Kidney capillary endothelial cell (primary cell): ENCODE measurements around the gene TPP1.

Experiments
- DNase-seq: peaks from one replicate; pipeline ENCODE4 v3.0.0-alpha.2; 2018; ENCODE audit warnings: low spot score

Gene TPP1

DNA sequence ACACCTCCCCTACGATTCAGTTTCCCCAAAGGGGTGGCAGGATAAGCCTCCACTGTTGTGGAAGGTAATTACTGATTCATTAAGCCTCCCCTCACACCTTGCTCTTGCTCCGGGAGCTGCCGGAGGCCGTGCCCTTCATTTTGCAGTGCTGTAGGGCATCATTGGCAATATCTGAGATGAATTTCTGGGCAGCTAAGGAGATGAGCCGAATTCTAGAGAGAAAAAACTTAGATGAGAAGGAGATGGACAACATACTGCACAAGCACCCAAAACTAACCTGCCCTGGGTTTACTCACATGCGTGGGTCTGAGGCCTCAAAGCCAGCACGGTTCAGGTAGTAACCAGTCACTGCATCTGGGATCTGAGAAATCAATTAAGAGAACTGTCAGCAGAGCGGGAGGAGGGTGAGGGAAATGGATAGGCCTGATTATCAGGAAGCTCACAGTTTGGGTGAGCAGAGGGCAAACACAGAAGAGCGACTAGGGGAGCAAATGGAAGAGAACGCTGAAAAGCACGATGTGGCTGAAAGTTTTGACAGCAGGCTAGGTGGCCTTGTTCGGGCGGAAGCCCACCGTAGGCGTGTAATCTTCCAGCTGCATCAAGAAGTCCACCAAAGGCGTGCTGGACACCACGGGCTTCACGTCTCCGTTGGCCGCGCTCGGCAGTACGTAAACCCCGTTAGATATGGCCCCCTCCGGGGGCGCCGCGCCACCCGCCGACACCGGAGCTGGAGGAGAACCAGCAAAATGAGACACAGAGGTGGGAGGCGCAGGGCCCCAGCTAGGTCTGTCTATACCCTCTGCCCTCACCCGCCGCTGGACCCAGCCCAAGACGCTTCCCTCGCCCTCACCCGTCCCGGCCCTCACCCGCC, 7.9 kb downstream of the TPP1 start:
- no peak for DNase-seq

DNA sequence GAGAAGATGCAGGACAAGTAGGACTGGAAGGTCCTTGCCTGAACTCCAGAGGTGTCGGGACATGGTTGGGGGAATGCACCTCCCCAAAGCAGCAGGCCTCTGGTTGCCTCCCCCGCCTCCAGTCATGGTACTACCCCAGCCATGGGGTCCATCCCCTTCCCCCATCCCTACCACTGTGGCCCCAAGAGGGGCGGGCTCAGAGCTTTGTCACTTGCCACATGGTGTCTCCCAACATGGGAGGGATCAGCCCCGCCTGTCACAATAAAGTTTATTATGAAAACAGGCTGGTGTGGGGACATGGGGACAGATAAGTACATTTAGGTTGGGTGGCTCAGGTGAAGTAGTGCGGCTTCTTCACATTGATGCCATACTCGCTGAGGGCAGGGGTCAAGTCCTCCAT, 8.6 kb downstream of the TPP1 start:
- DNase-seq: no peak

DNA sequence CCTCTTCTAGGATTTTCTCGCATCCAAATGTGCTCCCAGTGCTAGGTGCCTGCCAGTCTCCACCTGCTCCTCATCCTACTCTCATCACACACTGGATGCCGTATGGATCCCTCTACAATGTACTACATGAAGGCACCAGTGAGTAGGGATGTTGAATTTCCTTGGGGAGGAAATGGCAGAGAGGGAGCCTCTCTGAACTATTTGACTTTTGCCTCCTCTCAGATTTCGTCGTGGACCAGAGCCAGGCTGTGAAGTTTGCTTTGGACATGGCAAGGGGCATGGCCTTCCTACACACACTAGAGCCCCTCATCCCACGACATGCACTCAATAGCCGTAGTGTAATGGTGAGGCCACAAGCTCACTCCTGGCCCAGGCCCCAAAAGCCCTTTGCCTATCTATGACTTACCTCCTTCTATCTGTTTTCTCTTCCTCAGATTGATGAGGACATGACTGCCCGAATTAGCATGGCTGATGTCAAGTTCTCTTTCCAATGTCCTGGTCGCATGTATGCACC, 9.7 kb downstream of the TPP1 start:
- DNase-seq: no peak

DNA sequence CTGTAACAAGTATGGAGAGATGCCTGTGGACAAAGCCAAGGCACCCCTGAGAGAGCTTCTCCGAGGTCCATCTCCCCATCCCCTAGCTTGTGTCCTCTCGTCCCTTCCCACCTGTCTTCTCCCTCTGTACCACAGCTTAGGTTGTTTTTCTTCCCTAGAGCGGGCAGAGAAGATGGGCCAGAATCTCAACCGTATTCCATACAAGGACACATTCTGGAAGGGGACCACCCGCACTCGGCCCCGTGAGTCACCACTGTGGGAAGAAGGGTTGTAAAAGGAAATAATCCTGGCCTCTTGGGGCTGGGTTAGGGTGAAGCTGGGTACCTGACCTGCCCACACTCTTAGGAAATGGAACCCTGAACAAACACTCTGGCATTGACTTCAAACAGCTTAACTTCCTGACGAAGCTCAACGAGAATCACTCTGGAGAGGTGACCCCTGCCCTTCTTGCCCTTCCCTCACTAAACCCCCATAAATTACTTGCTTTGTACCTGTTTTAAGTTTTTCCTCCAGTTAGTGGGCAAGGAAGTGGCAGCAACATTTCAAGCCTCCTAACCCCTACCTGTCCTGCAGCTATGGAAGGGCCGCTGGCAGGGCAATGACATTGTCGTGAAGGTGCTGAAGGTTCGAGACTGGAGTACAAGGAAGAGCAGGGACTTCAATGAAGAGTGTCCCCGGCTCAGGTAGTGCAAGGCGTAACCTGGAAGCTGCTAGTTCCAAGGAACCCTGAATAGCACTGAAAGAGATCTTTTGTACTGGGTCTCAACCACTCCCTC, 10.3 kb downstream of the TPP1 start:
- DNase-seq: no peak

DNA sequence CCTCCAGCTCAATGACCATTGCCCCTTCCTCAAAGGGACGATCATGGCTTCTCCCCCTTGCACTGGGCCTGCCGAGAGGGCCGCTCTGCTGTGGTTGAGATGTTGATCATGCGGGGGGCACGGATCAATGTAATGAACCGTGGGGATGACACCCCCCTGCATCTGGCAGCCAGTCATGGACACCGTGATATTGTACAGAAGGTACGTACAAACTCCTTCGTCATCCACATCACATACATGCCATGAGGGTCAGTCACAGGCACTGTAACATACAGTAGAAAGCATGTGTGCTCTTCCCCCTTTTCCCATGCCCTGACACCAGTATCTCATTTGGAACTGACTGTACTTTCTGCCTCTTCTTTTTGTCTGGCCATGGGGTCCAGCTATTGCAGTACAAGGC, 11.2 kb downstream of the TPP1 start:
- no peak for DNase-seq

DNA sequence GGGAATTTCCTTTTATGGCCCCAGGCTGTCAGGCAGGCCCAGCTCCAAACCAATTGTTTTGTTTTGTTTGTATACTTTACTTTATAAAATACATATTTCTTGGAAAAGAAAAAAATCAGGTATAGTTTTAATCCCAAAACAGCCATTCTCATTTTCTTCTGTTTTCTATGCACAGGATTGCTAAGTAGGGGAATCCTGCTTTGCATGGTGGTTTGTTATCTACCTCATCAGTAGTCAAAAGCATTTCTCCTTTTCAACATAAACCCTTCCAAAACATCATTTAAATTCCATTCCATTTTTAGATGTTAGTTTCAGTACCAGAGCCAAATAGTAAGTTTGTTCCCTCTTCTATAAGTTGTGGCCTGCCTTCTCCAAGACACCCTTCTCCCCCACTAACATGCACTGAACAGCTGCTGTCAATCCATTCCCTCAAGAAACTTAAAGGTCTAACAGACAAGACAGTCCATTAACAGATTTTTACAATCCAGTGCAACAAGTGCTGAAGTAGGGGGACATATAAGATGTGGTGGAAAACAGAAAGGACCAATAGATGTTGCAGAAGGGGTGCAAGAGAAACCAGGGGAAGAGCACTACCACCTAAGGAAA, 11.9 kb downstream of the TPP1 start:
- no peak for DNase-seq

DNA sequence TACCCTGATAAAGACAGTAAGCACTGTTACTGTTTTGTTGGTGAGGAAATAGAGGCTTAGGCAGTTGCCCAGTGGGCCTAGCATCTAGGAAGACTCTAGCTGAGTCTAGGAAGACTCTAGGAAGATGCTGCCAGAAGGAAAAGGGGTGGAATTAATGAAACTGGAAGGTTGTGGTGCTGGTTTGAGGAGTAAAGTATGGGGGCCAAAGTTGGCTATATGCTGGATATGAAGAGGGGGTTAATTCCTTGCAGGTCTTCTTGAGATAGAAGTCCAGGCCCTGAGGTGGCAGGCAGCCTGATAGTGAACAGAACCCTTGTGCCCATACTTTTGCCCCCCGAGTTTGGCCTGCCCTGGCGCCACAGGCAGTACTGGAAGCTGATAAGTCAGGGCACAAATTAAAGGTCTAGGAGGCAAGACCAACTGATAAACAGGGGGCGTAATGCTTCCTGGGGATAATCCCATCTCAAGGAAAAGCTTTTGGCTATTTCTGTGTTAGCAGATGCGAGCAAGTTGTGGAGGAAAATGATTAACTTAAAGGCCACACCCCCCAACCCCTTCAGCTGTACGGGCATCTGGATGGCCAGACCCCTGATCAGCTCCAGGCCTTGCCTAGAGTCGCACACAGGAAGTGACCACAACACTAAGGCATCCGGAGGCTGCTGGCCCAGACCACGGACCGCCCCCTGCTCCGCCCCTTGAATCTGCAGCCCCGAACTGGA, 12.6 kb downstream of the TPP1 start:
- DNase-seq: peak; percentile 96

DNA sequence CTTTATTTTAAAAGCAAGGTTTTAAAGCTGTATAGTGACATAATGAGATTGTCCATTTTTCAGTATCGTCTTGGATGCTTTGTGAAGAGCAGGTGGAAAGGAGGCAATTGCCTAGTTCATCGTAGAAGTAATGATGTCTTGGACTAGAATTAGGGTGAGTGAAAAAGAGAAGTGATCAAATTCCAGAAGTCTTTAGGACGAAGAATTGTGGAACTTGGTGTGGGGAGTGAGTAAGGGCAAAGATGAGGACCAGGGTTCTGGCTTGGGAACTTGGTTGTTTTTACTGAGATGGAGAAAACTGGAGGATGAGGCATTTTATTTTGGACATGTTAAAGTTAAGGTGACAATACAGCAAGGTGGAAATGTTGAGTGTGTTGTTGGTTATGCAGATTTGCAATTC, 14.4 kb downstream of the TPP1 start:
- DNase-seq: no peak

DNA sequence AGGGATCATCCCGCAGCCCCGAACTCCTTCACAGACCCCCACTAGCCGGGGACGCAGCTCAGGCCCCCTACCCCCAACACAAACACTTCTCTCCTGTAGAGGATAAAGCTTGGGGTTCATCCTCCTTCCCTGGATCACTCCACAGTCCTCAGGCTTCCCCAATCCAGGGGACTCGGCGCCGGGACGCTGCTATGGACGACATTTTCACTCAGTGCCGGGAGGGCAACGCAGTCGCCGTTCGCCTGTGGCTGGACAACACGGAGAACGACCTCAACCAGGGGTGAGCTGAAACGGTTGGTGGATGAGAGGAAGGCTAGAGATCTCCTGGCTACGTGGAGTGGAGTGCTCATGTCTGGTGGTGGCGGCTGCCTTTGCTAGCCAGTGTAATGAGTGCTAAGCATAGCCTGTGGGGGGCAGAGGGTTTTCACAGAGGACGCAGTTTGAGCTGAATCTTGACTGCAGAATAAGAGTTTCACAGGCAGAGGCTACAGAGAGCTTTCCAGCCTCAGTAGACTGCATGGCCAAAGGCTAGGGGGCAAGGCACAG, 15.1 kb downstream of the TPP1 start:
- DNase-seq: no peak

DNA sequence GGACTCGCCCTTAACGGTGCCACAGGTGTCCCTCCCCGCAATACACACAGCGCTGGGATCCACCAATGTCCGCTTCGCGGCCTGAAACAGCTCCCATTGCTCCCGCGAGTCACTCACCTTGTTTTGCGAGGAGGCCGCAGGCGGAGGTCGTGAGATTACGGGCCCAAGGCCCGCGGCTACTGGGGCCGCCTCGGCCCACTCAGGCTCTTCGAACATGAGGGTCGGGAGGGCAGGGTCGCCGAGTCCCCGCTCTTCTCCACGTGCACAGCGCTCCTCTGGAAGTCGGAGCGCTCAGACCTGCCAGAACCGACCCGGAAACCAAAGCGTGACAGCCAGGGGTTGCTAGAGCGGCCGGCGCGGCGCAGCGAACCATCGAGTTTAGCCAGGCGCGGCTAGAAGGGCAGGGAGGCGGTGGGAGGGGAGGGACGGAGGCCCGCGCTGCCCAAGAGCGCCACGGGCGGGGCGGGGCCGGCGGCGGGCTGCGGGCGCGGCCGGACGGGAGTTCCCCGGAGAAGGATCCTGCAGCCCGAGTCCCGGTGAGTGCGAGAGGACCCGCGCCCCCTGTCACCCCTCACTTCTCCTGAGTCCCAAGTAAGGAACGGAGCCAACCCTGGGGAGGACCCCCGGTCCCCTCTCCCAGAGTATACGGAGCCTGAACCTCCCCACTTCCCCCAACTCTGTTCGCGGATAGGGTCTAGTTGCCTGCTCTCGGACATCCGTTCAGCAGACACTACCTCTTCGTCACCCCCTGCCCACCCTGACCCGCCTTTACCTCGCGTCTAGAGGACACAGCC, 15.7 kb downstream of the TPP1 start, which contains the start of the genes ILK and RRP8:
Gene ILK, plus strand, starts transcription at position 488 of the 794 bp plus-strand sequence. CDS start 498 bp downstream, outside the sequence.
Gene RRP8, minus strand, starts transcription at position 330 of the 794 bp plus-strand sequence. Its CDS starts 114 bp downstream, at position 216.
- peak; percentile 82 for DNase-seq

DNA sequence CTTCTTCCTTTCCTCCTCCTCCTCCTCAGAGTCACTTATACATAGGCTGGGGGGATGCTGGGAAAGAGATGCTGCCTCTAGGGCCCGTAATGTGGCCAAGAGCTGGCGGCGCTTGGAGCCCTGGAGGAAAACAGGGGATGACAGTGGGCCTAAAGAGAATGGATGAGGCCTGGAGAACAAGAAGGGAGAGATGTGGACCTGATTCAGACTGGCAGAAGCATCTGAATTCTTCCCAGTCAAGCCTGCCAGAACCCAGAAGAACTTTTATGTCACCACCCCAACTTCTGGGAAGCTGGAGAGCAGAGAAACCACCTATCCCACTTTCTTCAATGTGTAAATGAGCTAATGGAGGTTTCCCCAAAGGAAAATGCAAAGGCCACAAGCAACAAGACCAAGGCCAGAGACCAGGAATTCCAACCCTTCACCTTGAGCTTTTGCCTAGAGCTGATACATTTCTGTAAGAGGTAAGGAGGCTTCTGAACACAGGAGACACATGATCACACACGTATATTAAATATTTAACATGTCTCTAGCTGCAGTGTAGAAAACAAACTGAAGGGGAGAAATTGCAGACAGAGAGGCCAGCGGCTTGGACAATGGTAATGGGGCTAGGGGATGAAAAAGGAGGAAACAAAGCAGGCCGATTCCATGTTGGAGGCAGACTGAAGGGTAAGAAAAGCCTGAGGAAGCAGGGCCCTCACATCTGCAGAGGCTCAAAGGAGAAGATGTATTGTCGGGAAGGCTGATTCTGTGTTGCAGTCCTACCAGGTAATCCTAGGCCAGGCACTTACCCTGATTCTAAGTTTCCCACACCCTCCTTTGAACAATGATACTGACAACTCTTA, 16.9 kb downstream of the TPP1 start:
- DNase-seq: no peak

DNA sequence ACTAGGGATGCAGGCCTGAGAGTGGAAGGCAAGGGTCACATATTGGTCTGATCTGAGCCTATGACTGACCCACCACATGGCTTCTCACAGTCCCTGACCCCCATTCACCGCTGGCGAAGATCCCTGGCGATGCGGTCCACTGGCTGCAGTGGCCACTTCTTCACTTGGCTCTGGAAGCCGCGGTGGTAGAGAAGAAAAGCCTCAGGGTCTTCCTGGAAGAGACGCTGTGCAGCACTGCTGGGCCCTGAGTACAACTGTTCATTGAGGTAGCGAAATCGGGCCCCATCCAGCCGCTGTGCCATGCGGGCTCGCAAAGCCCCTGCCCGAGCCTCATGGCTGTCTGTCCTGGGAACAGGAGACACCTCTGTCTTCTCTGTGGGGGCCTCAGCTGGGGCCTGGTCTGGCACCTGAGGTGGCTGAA, 18.2 kb downstream of the TPP1 start:
- DNase-seq: no peak

DNA sequence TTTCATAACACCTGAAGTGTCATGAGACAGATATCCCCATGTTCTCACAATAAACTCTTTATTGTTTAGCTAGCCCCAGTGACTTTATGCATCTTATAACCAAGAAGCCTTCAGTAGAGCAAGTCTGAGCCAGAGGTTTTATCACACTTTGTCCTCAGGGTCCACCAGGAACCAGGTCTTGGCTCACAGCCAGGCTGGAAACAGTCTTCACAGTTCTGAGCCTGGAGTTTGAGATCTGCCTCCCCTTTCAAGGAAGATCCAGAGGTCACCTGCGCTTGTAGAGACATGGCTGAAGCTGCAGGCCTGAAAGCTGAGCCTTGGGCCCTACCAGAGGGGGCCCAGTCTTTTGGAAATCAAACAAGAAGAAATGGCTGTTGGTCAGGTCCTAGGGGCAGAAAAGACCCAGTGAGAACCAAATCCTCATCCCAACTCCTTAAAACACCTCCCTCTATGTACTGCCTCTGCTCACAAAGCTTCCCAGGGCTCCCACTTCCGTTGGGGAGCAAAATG, 19.3 kb downstream of the TPP1 start:
- no peak for DNase-seq

DNA sequence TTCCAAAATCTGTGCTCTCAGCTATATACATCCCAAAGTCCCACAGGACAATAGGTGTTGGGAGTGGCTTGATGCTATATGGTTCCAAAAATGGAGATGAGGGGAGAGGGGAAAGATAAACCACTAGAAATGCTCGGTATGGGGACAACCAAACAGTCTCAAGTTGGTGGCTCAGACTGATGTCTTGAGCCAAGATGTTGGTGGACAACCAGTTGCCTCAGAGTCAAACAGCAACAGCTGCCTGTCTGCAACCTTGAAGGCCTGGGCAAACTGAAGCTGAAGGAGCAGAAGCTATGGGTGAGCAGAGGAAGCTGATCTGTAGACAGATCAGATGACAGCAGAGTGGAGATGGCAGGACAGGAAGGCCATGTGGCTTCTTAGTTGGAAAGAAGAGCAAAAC, 19.8 kb downstream of the TPP1 start:
- no peak for DNase-seq

DNA sequence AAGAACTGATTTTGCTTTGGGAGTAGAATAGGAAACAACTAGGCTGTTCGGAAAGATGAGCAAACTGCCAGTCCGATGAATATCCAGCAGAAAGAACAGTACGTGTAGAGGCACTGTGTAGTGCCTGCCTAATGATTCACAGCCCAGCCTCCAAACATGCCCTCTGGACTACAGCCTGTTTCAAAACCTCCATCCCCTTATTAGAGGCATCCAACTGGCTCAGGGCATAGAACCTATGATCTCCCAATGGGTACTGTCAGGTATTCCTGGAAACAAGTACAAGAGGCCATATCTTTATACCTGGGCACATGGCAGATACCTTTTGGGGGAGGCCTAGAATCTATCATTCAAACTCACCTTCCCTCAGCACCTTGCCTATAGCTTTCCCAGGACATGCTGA, 20.7 kb downstream of the TPP1 start:
- no peak for DNase-seq

DNA sequence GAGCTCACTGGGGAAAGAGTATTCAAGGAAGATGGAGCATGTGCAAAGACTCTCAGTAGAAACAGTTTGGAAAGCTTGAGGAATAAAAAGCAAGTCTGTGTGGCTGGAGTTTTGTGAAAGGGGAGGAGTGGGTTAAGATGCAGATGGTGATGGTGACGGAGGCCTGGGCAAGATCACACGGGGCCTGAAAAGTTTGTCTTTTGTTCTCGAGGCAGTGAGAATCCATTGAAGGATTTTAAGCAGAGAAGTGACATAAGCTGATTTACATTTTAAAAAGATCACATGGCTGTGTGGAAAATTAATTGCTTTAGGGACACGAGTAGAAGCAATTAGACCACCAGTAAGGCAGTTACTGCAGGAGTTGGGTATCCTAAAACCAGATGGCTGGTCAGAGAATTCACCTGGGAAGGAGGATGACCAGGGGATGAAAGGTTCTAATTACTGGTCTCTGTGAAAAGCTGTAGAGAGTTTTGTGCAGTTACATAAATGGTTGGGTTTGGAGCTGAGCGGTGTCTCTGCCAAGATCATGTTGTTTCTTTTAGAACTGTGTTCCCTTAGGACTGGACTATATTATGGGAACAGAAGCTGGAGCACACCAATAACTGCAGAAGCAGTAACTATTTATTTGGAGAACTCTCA, 22.9 kb downstream of the TPP1 start:
- DNase-seq: no peak

DNA sequence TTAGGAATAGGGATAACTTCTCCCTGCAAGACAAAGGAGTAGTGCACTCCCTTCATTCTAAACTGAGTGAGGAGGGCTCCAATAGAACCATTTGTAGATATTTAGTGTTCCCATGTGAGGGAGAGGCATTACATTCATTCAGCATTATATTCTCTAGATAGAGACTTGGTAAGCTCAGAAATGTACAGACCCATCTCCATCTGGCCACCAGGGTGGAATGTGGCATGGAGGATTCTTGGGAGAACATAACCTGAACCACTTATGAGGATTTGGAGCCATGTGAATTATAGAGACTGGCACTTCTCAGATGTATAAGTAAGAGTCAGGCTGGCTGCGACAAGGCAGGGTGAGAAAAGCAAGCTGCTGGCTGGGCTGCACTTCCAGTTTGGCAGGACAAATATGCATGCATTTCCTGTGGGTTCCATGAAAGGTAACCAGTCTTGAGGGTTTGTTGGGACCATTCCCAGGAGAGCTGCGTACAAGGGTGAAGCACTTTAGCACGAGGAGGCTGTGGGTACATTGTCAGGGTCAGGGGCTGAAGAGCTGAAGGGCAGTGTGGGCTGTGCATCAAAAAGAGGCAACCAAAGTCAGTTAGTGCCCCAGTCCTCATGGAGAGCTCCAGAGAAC, 25.0 kb downstream of the TPP1 start:
- no peak for DNase-seq

DNA sequence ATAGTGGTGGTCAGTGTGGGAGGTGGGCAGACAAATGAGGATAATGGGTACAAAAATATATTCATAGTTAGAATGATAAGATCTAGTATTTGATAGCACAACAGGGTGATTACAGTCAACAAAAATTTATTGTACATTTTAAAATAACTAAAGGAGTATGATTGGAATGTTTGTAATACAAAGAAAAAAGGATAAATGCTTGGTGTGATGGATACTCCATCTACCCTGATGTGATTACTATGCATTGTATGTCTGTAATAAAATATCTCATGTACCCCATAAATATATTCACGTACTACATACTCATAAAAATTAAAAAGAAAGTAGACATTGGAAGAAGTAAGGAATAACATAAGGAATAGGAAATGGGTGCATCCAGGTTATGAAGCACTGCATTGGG, 31.2 kb downstream of the TPP1 start:
- no peak for DNase-seq
